Upper lobe of left lung (tissue), 6 donors: ENCODE results near the gene NKD2. TPM values are rescaled to one million over a fixed set of nuclear protein-coding genes. Genes with fewer than 3 reads are reported as not detected.

Experiments
- ATAC-seq, 2 donors: fragments of 200-7000 bp; cut with Tn5 transposase; one replicate each; pipeline ENCODE4 v1.9.1; 2022; ENCODE audit warnings: mild to moderate bottlenecking in 2 of 2, moderate library complexity in 2 of 2; ENCODE audit not compliant: low FRiP score in 2 of 2
- DNase-seq, 2 donors: peaks; one replicate each; pipeline ENCODE4 v3.0.0-alpha.2; 2019 to 2020
- H3K27ac ChIP-seq, 4 donors: fragments of 200-600 bp; sonication (generic); one replicate each; pipeline ENCODE4 v1.5.1; 2016 to 2019
- H3K27me3 ChIP-seq, 4 donors: fragments of 200-600 bp; sonication (generic); one replicate each; pipeline ENCODE4 v1.5.1; 2017 to 2019
- H3K36me3 ChIP-seq, 4 donors: fragments of 200-600 bp; sonication (generic); one replicate each; pipeline ENCODE4 v1.5.1; 2016 to 2019
- H3K4me1 ChIP-seq, 4 donors: fragments of 200-600 bp; sonication (generic); one replicate each; pipeline ENCODE4 v1.5.1; 2018 to 2019
- H3K4me3 ChIP-seq, 4 donors: fragments of 200-600 bp; sonication (generic); one replicate each; pipeline ENCODE4 v1.5.1; 2017 to 2019; ENCODE audit warnings: mild to moderate bottlenecking in 2 of 4, moderate library complexity in 1 of 4
- H3K9me3 ChIP-seq, 4 donors: fragments of 200-600 bp; sonication (generic); one replicate each; pipeline ENCODE4 v1.5.1; 2018 to 2019
- EP300 ChIP-seq, 4 donors: sonication (generic); formaldehyde crosslinking; IDR thresholded peaks; one replicate each; pipeline ENCODE4 v1.5.1; 2017; ENCODE audit warnings: antibody characterized with exemption in 4 of 4, control low read depth in 2 of 4
- POLR2A ChIP-seq, 4 donors: fragments of 450-650 bp; IDR thresholded peaks; one replicate each; pipeline ENCODE4 v1.5.1; 2016 to 2017; ENCODE audit warnings: antibody characterized with exemption in 4 of 4, mild to moderate bottlenecking in 2 of 4
- POLR2AphosphoS5 ChIP-seq, 2 donors: sonication (generic); formaldehyde crosslinking; IDR thresholded peaks; one replicate each; pipeline ENCODE4 v1.5.1; 2017; ENCODE audit warnings: antibody characterized with exemption in 2 of 2
- WGBS, 2 donors: methylation state at CpG; one replicate each; pipeline ENCODE4 v1.1.5; 2017 to 2018; 5-methylcytosine and 5-hydroxymethylcytosine counted together
- total RNA-seq, 6 donors: library from RNA; depleted of rRNA in 4 of 6; stranded (reverse); fragments of >200 nt in 4 of 6; gene quantifications; one replicate each; pipeline versions ENCODE4 v1.1.0 to v1.2.1, GENCODE V29; 2016 to 2021
- TF ChIP-seq, protein P1 (sequence below), 6 experiments: fragments of 450-650 bp in 4 of 6; fragments of 200-600 bp in 2 of 6; sonication (generic) in 2 of 6; IDR thresholded peaks; one replicate each; pipeline ENCODE4 v1.5.1; 2016 to 2019; ENCODE audit warnings: antibody characterized with exemption in 6 of 6
- donor health status: DM: no; HTN: no; CAD: no; lungs with moderate emphysema.
- donor health status: DM: no; HTN: yes; CAD: no; lungs with severe emphysema.

NKD2 gene
- total RNA-seq, 6 donors from 2014 or later = 8.9 to 126 (median 50.6) TPM

DNA sequence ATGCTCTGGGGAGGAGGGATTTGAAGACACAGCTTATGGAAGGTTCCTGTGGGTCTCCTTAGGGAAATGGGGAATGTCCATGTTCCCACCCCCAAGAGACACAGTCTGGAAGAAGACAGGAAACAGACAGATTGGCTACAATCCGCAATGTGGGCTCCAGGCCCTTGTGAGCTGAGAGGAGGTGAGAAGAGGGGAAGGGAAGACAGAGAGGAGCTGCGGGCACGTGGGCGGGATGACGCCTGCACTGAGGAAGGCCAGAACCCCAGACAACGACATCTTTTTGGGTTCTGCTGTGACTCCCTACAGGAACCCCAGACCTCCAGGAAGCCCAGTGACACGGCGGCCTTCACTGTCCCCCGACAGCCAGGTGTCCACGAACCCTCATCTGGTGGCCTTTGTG is 29.9 kb upstream of the NKD2 start:
- Histone ChIP-seq H3K4me3 (no peak overlapping the region), H3K4me1 (peaks cover 0 to 11% (median 8%) of the 10 kb centered on the region in 4 donors), H3K36me3 (no peaks in the 10 kb centered on the region), H3K9me3 (no peaks in the 10 kb centered on the region), H3K27ac (peak overlapping the region in 1 of 4 donors; percentile 38), H3K27me3 (no peaks in the 10 kb centered on the region)
- 69 to 76% methylated on average over 10 of the region's 10 CpGs for WGBS, 2 donors
- TF ChIP-seq EP300 (IDR thresholded peaks at IDR 0.05) (no peak), POLR2AphosphoS5 (IDR thresholded peaks at IDR 0.05) (no peak), POLR2A (IDR thresholded peaks at IDR 0.05) (no peak)
- TF ChIP-seq, protein P1, sequence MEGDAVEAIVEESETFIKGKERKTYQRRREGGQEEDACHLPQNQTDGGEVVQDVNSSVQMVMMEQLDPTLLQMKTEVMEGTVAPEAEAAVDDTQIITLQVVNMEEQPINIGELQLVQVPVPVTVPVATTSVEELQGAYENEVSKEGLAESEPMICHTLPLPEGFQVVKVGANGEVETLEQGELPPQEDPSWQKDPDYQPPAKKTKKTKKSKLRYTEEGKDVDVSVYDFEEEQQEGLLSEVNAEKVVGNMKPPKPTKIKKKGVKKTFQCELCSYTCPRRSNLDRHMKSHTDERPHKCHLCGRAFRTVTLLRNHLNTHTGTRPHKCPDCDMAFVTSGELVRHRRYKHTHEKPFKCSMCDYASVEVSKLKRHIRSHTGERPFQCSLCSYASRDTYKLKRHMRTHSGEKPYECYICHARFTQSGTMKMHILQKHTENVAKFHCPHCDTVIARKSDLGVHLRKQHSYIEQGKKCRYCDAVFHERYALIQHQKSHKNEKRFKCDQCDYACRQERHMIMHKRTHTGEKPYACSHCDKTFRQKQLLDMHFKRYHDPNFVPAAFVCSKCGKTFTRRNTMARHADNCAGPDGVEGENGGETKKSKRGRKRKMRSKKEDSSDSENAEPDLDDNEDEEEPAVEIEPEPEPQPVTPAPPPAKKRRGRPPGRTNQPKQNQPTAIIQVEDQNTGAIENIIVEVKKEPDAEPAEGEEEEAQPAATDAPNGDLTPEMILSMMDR (IDR thresholded peaks at IDR 0.05) = no peak
- ATAC-seq (no peak), DNase-seq (no peak)

DNA sequence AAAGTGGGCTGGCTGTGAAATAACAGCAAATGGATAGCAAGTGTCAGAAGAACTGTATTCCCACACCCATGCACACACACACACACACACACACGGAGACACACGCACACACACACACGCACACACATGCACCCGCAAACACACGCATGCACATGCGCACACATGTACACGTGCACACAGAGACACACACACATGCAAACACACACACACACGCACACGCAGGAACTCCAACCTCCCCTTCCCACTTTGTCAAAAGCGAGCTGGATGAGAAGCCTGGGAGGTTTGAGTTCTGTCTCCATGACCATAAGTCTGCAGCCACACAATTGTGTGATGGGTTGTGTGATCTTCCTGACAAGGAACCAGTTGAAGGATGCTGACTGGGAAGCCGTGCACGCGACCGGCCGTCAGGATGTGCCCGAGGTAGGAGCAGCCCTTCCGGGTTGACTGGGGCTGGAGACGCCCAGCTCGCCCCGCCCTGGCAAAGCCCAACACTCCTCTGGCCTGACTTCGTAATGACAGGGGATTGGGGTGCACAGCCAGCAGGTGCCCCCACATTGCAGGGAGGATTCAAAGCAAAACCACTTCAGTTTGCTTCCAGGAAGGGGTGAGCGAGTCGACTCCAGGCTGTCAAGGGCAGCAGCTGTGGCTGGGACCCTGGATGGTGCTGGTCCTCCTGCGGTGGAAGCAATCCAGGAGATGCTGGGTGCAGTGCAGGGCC is 29.3 kb upstream of the NKD2 start:
- no peaks in the 10 kb centered on the region for H3K27me3 ChIP-seq
- H3K4me3 ChIP-seq = no peak overlapping the region

DNA sequence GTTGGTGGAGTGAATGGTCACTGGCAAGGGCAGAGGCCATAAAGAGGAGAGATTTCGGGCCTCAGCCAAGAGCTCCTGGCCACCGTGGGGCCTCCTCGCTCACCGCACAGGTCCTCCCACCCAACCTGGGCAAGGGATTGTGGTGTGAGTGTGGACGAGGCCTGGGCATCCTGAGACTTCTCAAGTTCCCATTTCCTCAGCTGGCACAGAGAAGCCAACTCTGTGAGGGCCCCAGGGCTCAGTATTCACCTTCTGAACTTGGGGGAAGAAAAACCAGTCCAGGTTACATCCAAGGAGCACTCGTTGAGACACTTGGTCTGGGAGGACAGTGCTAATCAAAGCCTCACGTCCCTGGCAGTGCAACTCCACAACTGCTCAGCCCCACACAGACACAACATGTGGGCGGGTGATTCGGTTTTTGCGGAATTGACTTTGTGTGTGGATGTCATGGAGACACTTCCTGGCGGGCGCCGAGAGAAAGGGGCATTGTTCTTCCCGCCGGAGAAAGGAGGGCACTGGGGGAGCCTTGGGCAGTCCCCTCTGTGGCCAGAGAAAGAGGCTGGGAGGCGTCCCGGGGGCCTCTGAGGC is 28.5 kb upstream of the NKD2 start:
- no peaks in the 10 kb centered on the region for H3K9me3 ChIP-seq
- ATAC-seq = no peak
- peaks cover 0 to 11% (median 8%) of the 10 kb centered on the region in 4 donors for H3K4me1 ChIP-seq
- no peaks in the 10 kb centered on the region for H3K27me3 ChIP-seq
- H3K36me3 ChIP-seq = no peaks in the 10 kb centered on the region
- TF ChIP-seq EP300 (IDR thresholded peaks at IDR 0.05) (no peak), POLR2A (IDR thresholded peaks at IDR 0.05) (no peak), POLR2AphosphoS5 (IDR thresholded peaks at IDR 0.05) (no peak)
- TF ChIP-seq, protein P1 (IDR thresholded peaks at IDR 0.05) = no peak
- peak overlapping the region in 2 of 4 donors; percentile 54 for H3K27ac ChIP-seq
- 61 to 70% methylated on average over 8 to 17 of the region's 17 CpGs for WGBS, 2 donors
- DNase-seq = no peak
- H3K4me3 ChIP-seq = no peak overlapping the region

More for the DNA sequence above, 29.3 kb upstream of the NKD2 start:
- WGBS, 2 donors = 91 to 92% methylated on average over 21 to 24 of the region's 24 CpGs
- DNase-seq (no peak), ATAC-seq (no peak)
- Histone ChIP-seq H3K27ac (peak overlapping the region in 1 of 4 donors; percentile 11), H3K36me3 (no peaks in the 10 kb centered on the region), H3K9me3 (no peaks in the 10 kb centered on the region), H3K4me1 (peaks cover 0 to 11% (median 8%) of the 10 kb centered on the region in 4 donors)
- TF ChIP-seq, protein P1 (IDR thresholded peaks at IDR 0.05) = no peak
- no peak for TF ChIP-seq EP300 (IDR thresholded peaks at IDR 0.05)
- no peak for TF ChIP-seq POLR2A (IDR thresholded peaks at IDR 0.05)
- no peak for TF ChIP-seq POLR2AphosphoS5 (IDR thresholded peaks at IDR 0.05)

DNA sequence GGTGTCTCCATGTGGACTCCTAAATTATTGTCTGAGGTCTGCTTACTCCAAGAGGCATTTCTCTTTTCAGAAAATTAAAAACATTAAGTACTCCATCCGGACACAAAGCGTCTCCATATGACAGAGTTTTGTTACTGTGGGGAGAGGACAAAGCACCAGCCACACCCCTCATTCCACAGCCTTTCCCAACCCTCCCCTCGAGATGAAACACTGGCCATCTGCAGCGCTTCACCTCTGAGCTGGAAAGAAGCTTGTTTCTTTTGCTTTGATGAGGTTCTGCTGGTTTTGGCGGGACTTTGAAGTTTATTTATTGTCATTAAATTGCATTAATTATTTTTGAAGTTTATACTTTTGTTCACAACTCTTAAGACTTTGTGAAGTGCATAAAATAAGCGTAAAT is 27.6 kb upstream of the NKD2 start:
- 42 to 57% methylated on average over 6 of the region's 6 CpGs for WGBS, 2 donors
- no peak overlapping the region for H3K4me3 ChIP-seq
- no peaks in the 10 kb centered on the region for H3K36me3 ChIP-seq
- ATAC-seq (peak in 1 of 2 donors; percentile 60), DNase-seq (no peak)
- peaks cover 0 to 11% (median 8%) of the 10 kb centered on the region in 4 donors for H3K4me1 ChIP-seq
- H3K27ac ChIP-seq = peak overlapping the region in 1 of 4 donors; percentile 54
- no peak for TF ChIP-seq POLR2AphosphoS5 (IDR thresholded peaks at IDR 0.05)
- no peak for TF ChIP-seq EP300 (IDR thresholded peaks at IDR 0.05)
- TF ChIP-seq, protein P1 (IDR thresholded peaks at IDR 0.05) = no peak
- no peak for TF ChIP-seq POLR2A (IDR thresholded peaks at IDR 0.05)
- no peaks in the 10 kb centered on the region for H3K9me3 ChIP-seq
- H3K27me3 ChIP-seq = no peaks in the 10 kb centered on the region
